ENCODE measurements around the gene CCNT1. TPM values are rescaled to one million over a fixed set of nuclear protein-coding genes. Genes with fewer than 3 reads are reported as not detected.

CCNT1 gene
- polyA plus RNA-seq, 1 donor from 2014 or later = 28.2 TPM

DNA sequence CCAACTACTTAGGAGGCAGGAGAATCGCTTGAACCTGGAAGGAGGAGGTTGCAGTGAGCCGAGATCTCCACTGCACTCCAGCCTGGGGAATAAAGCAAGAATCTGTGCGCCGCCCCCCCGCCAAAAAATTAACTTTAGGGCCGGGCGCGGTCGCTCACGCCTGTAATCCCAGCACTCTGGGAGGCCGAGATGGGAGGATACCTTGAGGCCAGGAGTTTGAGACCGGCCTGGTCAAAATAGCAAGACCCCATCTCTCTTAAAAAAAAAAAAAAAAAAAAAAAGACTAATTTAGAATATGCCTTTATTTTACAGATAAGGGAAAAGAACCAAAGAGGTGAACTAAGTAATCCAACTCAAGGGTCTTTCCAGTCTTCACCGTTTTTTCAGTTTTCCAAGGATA is 35.6 kb downstream of the CCNT1 start:
- Histone ChIP-seq H2AFZ (ENCODE audit: low read depth, low read length) (no peak overlapping the region), H3K36me3 (ENCODE audit: insufficient read depth, low read length) (peaks cover 4% of the 10 kb centered on the region), H3K9ac (ENCODE audit: low read length) (peak overlapping the region; percentile 98), H3K4me2 (ENCODE audit: low read length) (peak overlapping the region; percentile 88), H3K27me3 (ENCODE audit: insufficient read depth, low read depth, low read length) (no peaks in the 10 kb centered on the region), H3K9me2 (ENCODE audit: insufficient read depth, low read length) (no peaks in the 10 kb centered on the region), H3K9me3 (ENCODE audit: low read length) (no peaks in the 10 kb centered on the region), H3K4me3 (ENCODE audit: low read length) (peak overlapping the region; percentile 95), H3F3A (ENCODE audit: insufficient read depth, low read length, poor library complexity, severe bottlenecking) (no peaks in the 10 kb centered on the region), H3K79me2 (replicated peaks; ENCODE audit: insufficient read depth, low read length) (peaks cover 57% of the 10 kb centered on the region), H3K27ac (ENCODE audit: low read length) (peak overlapping the region; percentile 99), H4K20me1 (ENCODE audit: insufficient read depth) (peaks cover 7% of the 10 kb centered on the region)
- TF ChIP-seq, protein P1, sequence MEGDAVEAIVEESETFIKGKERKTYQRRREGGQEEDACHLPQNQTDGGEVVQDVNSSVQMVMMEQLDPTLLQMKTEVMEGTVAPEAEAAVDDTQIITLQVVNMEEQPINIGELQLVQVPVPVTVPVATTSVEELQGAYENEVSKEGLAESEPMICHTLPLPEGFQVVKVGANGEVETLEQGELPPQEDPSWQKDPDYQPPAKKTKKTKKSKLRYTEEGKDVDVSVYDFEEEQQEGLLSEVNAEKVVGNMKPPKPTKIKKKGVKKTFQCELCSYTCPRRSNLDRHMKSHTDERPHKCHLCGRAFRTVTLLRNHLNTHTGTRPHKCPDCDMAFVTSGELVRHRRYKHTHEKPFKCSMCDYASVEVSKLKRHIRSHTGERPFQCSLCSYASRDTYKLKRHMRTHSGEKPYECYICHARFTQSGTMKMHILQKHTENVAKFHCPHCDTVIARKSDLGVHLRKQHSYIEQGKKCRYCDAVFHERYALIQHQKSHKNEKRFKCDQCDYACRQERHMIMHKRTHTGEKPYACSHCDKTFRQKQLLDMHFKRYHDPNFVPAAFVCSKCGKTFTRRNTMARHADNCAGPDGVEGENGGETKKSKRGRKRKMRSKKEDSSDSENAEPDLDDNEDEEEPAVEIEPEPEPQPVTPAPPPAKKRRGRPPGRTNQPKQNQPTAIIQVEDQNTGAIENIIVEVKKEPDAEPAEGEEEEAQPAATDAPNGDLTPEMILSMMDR (IDR thresholded peaks at IDR 0.05; ENCODE audit: poor library complexity, severe bottlenecking) = no peak
- TF ChIP-seq SMC3 (conservative IDR thresholded peaks at IDR 0.05; ENCODE audit: poor library complexity) (no peak), MXI1 (conservative IDR thresholded peaks at IDR 0.05; ENCODE audit: poor library complexity, severe bottlenecking) (no peak), RAD21 (conservative IDR thresholded peaks at IDR 0.05) (no peak), EZH2 (IDR thresholded peaks at IDR 0.05; ENCODE audit: borderline replicate concordance, insufficient read depth, low read length, poor library complexity, severe bottlenecking) (no peak), EP300 (conservative IDR thresholded peaks at IDR 0.05; ENCODE audit: poor library complexity, severe bottlenecking) (no peak), TAF1 (IDR thresholded peaks at IDR 0.05; ENCODE audit: low read depth) (no peak), POLR2AphosphoS5 (IDR thresholded peaks at IDR 0.05) (no peak)
- TF ChIP-seq, protein P2, sequence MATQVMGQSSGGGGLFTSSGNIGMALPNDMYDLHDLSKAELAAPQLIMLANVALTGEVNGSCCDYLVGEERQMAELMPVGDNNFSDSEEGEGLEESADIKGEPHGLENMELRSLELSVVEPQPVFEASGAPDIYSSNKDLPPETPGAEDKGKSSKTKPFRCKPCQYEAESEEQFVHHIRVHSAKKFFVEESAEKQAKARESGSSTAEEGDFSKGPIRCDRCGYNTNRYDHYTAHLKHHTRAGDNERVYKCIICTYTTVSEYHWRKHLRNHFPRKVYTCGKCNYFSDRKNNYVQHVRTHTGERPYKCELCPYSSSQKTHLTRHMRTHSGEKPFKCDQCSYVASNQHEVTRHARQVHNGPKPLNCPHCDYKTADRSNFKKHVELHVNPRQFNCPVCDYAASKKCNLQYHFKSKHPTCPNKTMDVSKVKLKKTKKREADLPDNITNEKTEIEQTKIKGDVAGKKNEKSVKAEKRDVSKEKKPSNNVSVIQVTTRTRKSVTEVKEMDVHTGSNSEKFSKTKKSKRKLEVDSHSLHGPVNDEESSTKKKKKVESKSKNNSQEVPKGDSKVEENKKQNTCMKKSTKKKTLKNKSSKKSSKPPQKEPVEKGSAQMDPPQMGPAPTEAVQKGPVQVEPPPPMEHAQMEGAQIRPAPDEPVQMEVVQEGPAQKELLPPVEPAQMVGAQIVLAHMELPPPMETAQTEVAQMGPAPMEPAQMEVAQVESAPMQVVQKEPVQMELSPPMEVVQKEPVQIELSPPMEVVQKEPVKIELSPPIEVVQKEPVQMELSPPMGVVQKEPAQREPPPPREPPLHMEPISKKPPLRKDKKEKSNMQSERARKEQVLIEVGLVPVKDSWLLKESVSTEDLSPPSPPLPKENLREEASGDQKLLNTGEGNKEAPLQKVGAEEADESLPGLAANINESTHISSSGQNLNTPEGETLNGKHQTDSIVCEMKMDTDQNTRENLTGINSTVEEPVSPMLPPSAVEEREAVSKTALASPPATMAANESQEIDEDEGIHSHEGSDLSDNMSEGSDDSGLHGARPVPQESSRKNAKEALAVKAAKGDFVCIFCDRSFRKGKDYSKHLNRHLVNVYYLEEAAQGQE (IDR thresholded peaks at IDR 0.05; ENCODE audit: borderline replicate concordance) = no peak

DNA sequence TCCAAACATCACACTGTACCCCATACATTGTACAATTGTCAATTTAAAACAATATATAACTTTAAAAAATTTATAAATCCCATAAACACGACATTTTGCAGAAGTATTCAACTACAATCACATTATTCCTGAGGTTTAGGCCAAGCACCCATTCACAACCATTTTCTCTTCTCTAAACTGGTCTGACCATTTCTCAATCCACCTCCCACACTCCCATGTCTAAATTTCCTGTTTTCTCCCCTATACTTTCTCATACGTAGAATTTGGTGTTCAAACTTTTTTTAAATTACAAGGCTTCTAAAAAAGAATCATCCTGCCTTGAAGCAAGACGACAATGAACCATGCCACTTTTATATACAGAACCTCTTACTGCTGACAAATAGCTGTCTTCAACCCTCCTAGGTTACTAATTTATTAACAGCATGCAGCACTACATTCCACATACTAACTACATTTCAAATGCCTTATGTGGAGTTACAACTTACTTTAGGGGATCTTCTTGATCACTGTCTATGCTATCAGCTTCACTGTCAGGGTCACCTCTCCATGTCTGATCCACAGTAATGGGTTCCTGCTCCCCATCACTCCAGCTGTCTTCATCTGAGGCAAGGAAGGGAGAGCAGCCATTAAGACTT is 37.8 kb downstream of the CCNT1 start:
- Histone ChIP-seq H3K4me3 (ENCODE audit: low read length) (peak overlapping the region; percentile 95), H3K9me3 (ENCODE audit: low read length) (no peaks in the 10 kb centered on the region), H2AFZ (ENCODE audit: low read depth, low read length) (no peak overlapping the region), H3K9ac (ENCODE audit: low read length) (no peak overlapping the region), H3K36me3 (ENCODE audit: insufficient read depth, low read length) (peaks cover 4% of the 10 kb centered on the region), H3F3A (ENCODE audit: insufficient read depth, low read length, poor library complexity, severe bottlenecking) (no peaks in the 10 kb centered on the region), H3K79me2 (replicated peaks; ENCODE audit: insufficient read depth, low read length) (peaks cover 76% of the 10 kb centered on the region), H3K9me2 (ENCODE audit: insufficient read depth, low read length) (no peaks in the 10 kb centered on the region), H3K27me3 (ENCODE audit: insufficient read depth, low read depth, low read length) (no peaks in the 10 kb centered on the region), H4K20me1 (ENCODE audit: insufficient read depth) (peaks cover 7% of the 10 kb centered on the region), H3K27ac (ENCODE audit: low read length) (no peak overlapping the region), H3K4me2 (ENCODE audit: low read length) (peak overlapping the region; percentile 37)
- no peak for TF ChIP-seq POLR2AphosphoS5 (IDR thresholded peaks at IDR 0.05)
- TF ChIP-seq MXI1 (conservative IDR thresholded peaks at IDR 0.05; ENCODE audit: poor library complexity, severe bottlenecking) = no peak
- TF ChIP-seq EZH2 (IDR thresholded peaks at IDR 0.05; ENCODE audit: borderline replicate concordance, insufficient read depth, low read length, poor library complexity, severe bottlenecking) = no peak
- TF ChIP-seq, protein P1 (IDR thresholded peaks at IDR 0.05; ENCODE audit: poor library complexity, severe bottlenecking) = no peak
- no peak for TF ChIP-seq EP300 (conservative IDR thresholded peaks at IDR 0.05; ENCODE audit: poor library complexity, severe bottlenecking)
- TF ChIP-seq, protein P2 (IDR thresholded peaks at IDR 0.05; ENCODE audit: borderline replicate concordance) = no peak
- no peak for TF ChIP-seq RAD21 (conservative IDR thresholded peaks at IDR 0.05)
- TF ChIP-seq TAF1 (IDR thresholded peaks at IDR 0.05; ENCODE audit: low read depth) = no peak
- no peak for TF ChIP-seq SMC3 (conservative IDR thresholded peaks at IDR 0.05; ENCODE audit: poor library complexity)
